Ascending aorta (tissue), 2 donors: ENCODE results near the gene RBMS3. TPM values are rescaled to one million over a fixed set of nuclear protein-coding genes. Genes with fewer than 3 reads are reported as not detected.
A peak's percentile ranks its signal among the peaks of the same experiment; 100 is the strongest.
"Not testable (repeated sequence)": the region's sequence is repeated elsewhere in the genome, so short reads cannot be mapped to it uniquely, and the experiment has no call there.

ENCODE experiments used
- DNase-seq, 2 donors: peaks; one replicate each; pipeline ENCODE4 v3.0.0-alpha.2; 2019; ENCODE audit warnings: low spot score in 2 of 2
- H3K27ac ChIP-seq, 2 donors: fragments of 200-600 bp; sonication (generic); one replicate each; pipeline ENCODE4 v1.5.1; 2016 to 2017; ENCODE audit warnings: mild to moderate bottlenecking in 1 of 2
- H3K27me3 ChIP-seq: fragments of 200-600 bp; sonication (generic); one replicate; pipeline ENCODE4 v1.5.1; 2017
- H3K36me3 ChIP-seq, 2 donors: fragments of 200-600 bp; sonication (generic); one replicate each; pipeline ENCODE4 v1.5.1; 2016
- H3K4me1 ChIP-seq, 2 donors: fragments of 200-600 bp; sonication (generic); one replicate each; pipeline ENCODE4 v1.5.1; 2016 to 2017; ENCODE audit warnings: mild to moderate bottlenecking in 1 of 2
- H3K4me3 ChIP-seq, 2 donors: fragments of 200-600 bp; sonication (generic); one replicate each; pipeline ENCODE4 v1.5.1; 2016 to 2017; ENCODE audit warnings: mild to moderate bottlenecking in 1 of 2
- H3K9me3 ChIP-seq, 2 donors: fragments of 200-600 bp; sonication (generic); one replicate each; pipeline ENCODE4 v1.5.1; 2016
- CTCF ChIP-seq, 3 experiments: fragments of 200-600 bp in 2 of 3; fragments of 450-650 bp in 1 of 3; sonication (generic) in 2 of 3; IDR thresholded peaks; one replicate each; pipeline ENCODE4 v1.5.1; 2016 to 2019; ENCODE audit warnings: antibody characterized with exemption in 3 of 3, mild to moderate bottlenecking in 1 of 3, moderate library complexity in 1 of 3
- intact Hi-C: fragments of 100-400 bp; cut with DNase I; formaldehyde crosslinking; loops from one replicate; pipeline ENCODE4 v1.15.1; 2023
- total RNA-seq: library from RNA; depleted of rRNA; stranded (reverse); fragments of >200 nt; gene quantifications from one replicate; pipeline ENCODE4 v1.1.0, GENCODE V29; 2016

RBMS3 gene
- 65.8 TPM for total RNA-seq

- H3K4me3 ChIP-seq, result peak within 1 kb of the TSS; percentile 58 to 65
- intact Hi-C loops, result loop anchor here (2.0 to 10.0 kb wide), 9 partner anchors 54 to 644 kb away; no protein-coding TSS in a partner anchor
- peak; percentile 75 to 95 for DNase-seq
- H3K36me3 ChIP-seq, result no peaks in the 10 kb centered on the region
- H3K27me3 ChIP-seq, result no peaks in the 10 kb centered on the region
- peaks cover 0 to 10% of the 10 kb centered on the region in 2 donors for H3K4me1 ChIP-seq
- peak within 1 kb of the TSS; percentile 90 to 91 for H3K27ac ChIP-seq
- TF ChIP-seq CTCF (IDR thresholded peaks at IDR 0.05), result peak; percentile 30 to 61 (median 46)
- no peaks in the 10 kb centered on the region for H3K9me3 ChIP-seq
Observed at GRCh38 chr3:29280404-29281093, at the start of gene RBMS3. Gene RBMS3, plus strand, starts transcription at chr3:29281071.

GRCh38 chr3:29233126-29233525 lies 47.7 kb upstream of the RBMS3 start:
- DNase-seq, H3K36me3 ChIP-seq, H3K4me3 ChIP-seq, H3K27ac ChIP-seq, intact Hi-C loops, H3K9me3 ChIP-seq, H3K27me3 ChIP-seq, H3K4me1 ChIP-seq: not testable (repeated sequence)

GRCh38 chr3:29236146-29236840 lies 44.6 kb upstream of the RBMS3 start:
- H3K4me3 ChIP-seq, result no peak overlapping the region
- DNase-seq, result no peak
- no peaks in the 10 kb centered on the region for H3K36me3 ChIP-seq
- no peak overlapping the region for H3K27ac ChIP-seq
- no peak for TF ChIP-seq CTCF (IDR thresholded peaks at IDR 0.05)
- intact Hi-C loops, result no loop called here
- H3K9me3 ChIP-seq, result no peaks in the 10 kb centered on the region
- no peaks in the 10 kb centered on the region for H3K4me1 ChIP-seq
- no peaks in the 10 kb centered on the region for H3K27me3 ChIP-seq

GRCh38 chr3:29239376-29239775 lies 41.5 kb upstream of the RBMS3 start:
- no peak overlapping the region for H3K27ac ChIP-seq
- H3K36me3 ChIP-seq, result no peaks in the 10 kb centered on the region
- DNase-seq, result no peak
- intact Hi-C loops, result no loop called here
- TF ChIP-seq CTCF (IDR thresholded peaks at IDR 0.05), result no peak
- no peak overlapping the region for H3K4me3 ChIP-seq
- H3K27me3 ChIP-seq, result no peaks in the 10 kb centered on the region
- H3K4me1 ChIP-seq, result no peaks in the 10 kb centered on the region
- H3K9me3 ChIP-seq, result no peaks in the 10 kb centered on the region

- TF ChIP-seq CTCF (IDR thresholded peaks at IDR 0.05), result no peak
- intact Hi-C loops, result no loop called here
- Histone ChIP-seq H3K4me1 (no peaks in the 10 kb centered on the region), H3K27me3 (no peaks in the 10 kb centered on the region), H3K36me3 (no peaks in the 10 kb centered on the region), H3K4me3 (no peak overlapping the region), H3K9me3 (no peaks in the 10 kb centered on the region), H3K27ac (no peak overlapping the region)
- DNase-seq, result no peak
Observed at GRCh38 chr3:29240248-29240647, 40.6 kb upstream of the RBMS3 start.

- Histone ChIP-seq H3K4me3 (no peak overlapping the region), H3K27me3 (no peaks in the 10 kb centered on the region), H3K27ac (no peak overlapping the region), H3K4me1 (no peaks in the 10 kb centered on the region), H3K36me3 (no peaks in the 10 kb centered on the region), H3K9me3 (no peaks in the 10 kb centered on the region)
- no peak for DNase-seq
- TF ChIP-seq CTCF (IDR thresholded peaks at IDR 0.05), result no peak
- intact Hi-C loops, result no loop called here
Observed at GRCh38 chr3:29240887-29241286, 40.0 kb upstream of the RBMS3 start.
